DOHH2 (cell line): ENCODE data around the gene ZBED1.

Source experiments
- H3F3A ChIP-seq: fragments of 200-600 bp; sonication (generic), shearing (Covaris generic); 2 replicates; pipeline ENCODE4 v1.6.0; 2016; ENCODE audit warnings: antibody characterized with exemption, mild to moderate bottlenecking; ENCODE audit not compliant: control insufficient read depth, insufficient read depth
- H3K27ac ChIP-seq: fragments of 200-600 bp; sonication (generic); 2 replicates; pipeline ENCODE4 v1.5.1; 2014; ENCODE audit warnings: low read depth, mild to moderate bottlenecking, low read length, moderate library complexity
- H3K27me3 ChIP-seq: fragments of 200-600 bp; sonication (generic); 2 replicates; pipeline ENCODE4 v1.6.1; 2014; ENCODE audit warnings: mild to moderate bottlenecking, low read length, mixed read lengths; ENCODE audit not compliant: control insufficient read depth
- H3K36me3 ChIP-seq: fragments of 200-600 bp; sonication (generic); 2 replicates; pipeline ENCODE4 v1.6.1; 2014; ENCODE audit warnings: mild to moderate bottlenecking, low read length, moderate library complexity, mixed read lengths; ENCODE audit not compliant: control insufficient read depth
- H3K4me1 ChIP-seq: fragments of 200-600 bp; sonication (generic); 2 replicates; pipeline ENCODE4 v1.6.1; 2014; ENCODE audit warnings: mild to moderate bottlenecking, low read length, mixed read lengths; ENCODE audit not compliant: control insufficient read depth
- H3K4me2 ChIP-seq: fragments of 200-600 bp; sonication (generic); 2 replicates; pipeline ENCODE4 v1.6.0; 2014; ENCODE audit warnings: mild to moderate bottlenecking, low read length, moderate library complexity
- H3K4me3 ChIP-seq: fragments of 200-600 bp; sonication (generic); 2 replicates; pipeline ENCODE4 v1.5.1; 2014; ENCODE audit warnings: mild to moderate bottlenecking, low read length, mixed read lengths
- H3K79me2 ChIP-seq: fragments of 200-600 bp; sonication (generic); 2 replicates; pipeline ENCODE4 v1.6.1; 2014; ENCODE audit warnings: mild to moderate bottlenecking, low read length, mixed read lengths; ENCODE audit not compliant: control insufficient read depth
- H3K9me2 ChIP-seq: fragments of 200-600 bp; sonication (generic); replicated peaks from 2 replicates; pipeline ENCODE4 v1.6.1; 2014; ENCODE audit warnings: mild to moderate bottlenecking, low read length, mixed read lengths; ENCODE audit not compliant: control insufficient read depth
- H3K9me3 ChIP-seq: fragments of 200-600 bp; sonication (generic); 2 replicates; pipeline ENCODE4 v1.6.1; 2014; ENCODE audit warnings: antibody characterized with exemption, low read length, mixed read lengths; ENCODE audit not compliant: control insufficient read depth, insufficient read depth
- H4K20me1 ChIP-seq: fragments of 200-600 bp; sonication (generic); 2 replicates; pipeline ENCODE4 v1.6.0; 2014; ENCODE audit warnings: low read depth, mild to moderate bottlenecking, antibody characterized with exemption, low read length, moderate library complexity; ENCODE audit not compliant: control insufficient read depth, insufficient read depth
- CTCF ChIP-seq: fragments of 200-600 bp; sonication (generic); IDR thresholded peaks from one replicate; pipeline ENCODE4 v1.5.1; 2014; ENCODE audit warnings: antibody characterized with exemption, mild to moderate bottlenecking, low read depth, low read length; ENCODE audit not compliant: poor library complexity, severe bottlenecking
- EZH2phosphoT487 ChIP-seq: fragments of 200-600 bp; sonication (generic); IDR thresholded peaks from 2 replicates; pipeline ENCODE4 v1.6.1; 2017; ENCODE audit warnings: borderline replicate concordance, mild to moderate bottlenecking, antibody characterized with exemption, low read length, moderate library complexity, mixed read lengths

The ZBED1 gene

DNA sequence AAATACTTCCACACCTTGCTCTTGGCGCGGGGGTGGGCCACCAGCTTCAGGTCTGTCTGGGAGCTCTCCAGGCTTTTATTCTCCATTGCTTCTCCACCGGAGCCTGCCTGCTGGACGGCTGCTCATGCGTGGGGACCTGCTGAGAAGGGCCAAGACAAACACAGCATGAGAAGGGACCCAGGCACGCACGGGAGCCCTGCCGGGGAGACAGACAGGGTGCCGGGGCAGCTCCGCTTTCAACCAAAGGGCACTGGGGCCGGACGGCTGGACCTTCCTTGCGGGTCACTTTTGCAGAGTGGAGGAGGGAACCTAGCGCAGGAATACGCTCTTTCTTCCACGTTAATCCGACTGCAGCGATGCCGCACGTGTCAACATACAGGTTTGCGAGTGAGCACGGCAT lies 10.1 kb downstream of the ZBED1 start:
- Histone ChIP-seq H3K27ac (no peak overlapping the region), H3K79me2 (peaks cover 77% of the 10 kb centered on the region), H3K4me2 (no peak overlapping the region), H3K36me3 (peaks cover 58% of the 10 kb centered on the region), H3K9me3 (no peaks in the 10 kb centered on the region), H3F3A (no peaks in the 10 kb centered on the region), H3K4me3 (no peak overlapping the region), H3K9me2 (no peaks in the 10 kb centered on the region), H4K20me1 (peaks cover 6% of the 10 kb centered on the region; the same call in 1 of the 2 replicates), H3K27me3 (no peaks in the 10 kb centered on the region), H3K4me1 (peaks cover 17% of the 10 kb centered on the region)
- TF ChIP-seq EZH2phosphoT487 (no peak), CTCF (no peak)

DNA sequence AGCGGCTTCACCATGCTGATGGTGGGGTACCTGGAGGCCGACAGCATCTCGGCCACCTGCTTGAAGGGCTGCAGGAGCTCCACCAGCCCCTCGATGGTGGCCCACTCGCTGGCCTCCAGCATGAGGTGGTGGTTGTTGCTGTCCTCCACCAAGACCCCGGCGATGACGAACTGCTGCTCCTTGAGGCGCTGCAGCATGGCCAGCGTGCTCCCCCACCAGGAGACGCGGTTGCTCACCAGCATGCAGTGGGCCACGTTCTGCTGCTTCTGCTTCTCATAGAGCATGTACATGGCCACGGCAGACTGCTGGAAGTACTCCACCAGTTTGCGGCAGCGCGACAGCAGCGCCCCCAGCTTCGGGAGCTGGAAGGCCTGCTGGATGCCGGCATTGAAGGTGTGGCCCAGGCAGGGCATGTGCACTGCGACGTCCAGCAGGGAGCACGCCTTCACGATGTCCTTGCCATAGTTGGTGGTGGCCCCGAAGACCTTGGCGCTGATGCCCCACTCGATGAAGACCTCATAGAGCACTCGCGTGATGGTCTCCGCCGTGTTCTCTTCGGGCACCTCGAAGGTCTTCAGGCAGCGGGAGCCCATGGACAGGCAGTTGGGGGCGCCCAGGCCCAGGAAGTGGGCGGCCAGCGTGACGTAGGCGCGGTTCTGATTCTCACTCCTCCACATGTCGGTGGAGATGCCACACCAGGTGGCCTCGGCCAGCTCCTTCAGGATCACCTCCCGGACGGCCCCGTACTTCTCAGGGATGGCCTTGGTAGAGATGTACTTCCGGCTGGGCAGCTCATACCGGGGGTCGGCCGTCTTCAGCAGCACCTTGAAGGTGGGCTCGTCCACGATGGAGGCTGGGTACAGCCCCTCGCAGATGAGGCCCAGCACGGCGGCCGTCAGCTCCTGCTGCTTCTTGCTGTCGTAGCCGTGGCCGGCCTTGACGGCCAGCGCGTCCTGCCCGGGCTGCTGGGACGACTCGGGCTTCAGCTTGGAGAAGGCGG lies 11.0 kb downstream of the ZBED1 start:
- H3K27ac ChIP-seq, result no peak overlapping the region
- peaks cover 6% of the 10 kb centered on the region; the same call in 1 of the 2 replicates for H4K20me1 ChIP-seq
- no peaks in the 10 kb centered on the region for H3K27me3 ChIP-seq
- H3K4me3 ChIP-seq, result no peak overlapping the region
- H3K79me2 ChIP-seq, result peaks cover 77% of the 10 kb centered on the region
- peaks cover 17% of the 10 kb centered on the region for H3K4me1 ChIP-seq
- TF ChIP-seq CTCF, result no peak
- TF ChIP-seq EZH2phosphoT487, result no peak
- H3F3A ChIP-seq, result no peaks in the 10 kb centered on the region
- H3K9me2 ChIP-seq, result no peaks in the 10 kb centered on the region
- no peak overlapping the region for H3K4me2 ChIP-seq
- H3K9me3 ChIP-seq, result no peaks in the 10 kb centered on the region
- peaks cover 60% of the 10 kb centered on the region for H3K36me3 ChIP-seq

- peaks cover 64% of the 10 kb centered on the region for H3K36me3 ChIP-seq
- H3K79me2 ChIP-seq, result peaks cover 77% of the 10 kb centered on the region
- H3K4me3 ChIP-seq, result no peak overlapping the region
- no peaks in the 10 kb centered on the region for H3K9me3 ChIP-seq
- peaks cover 17% of the 10 kb centered on the region for H3K4me1 ChIP-seq
- H3F3A ChIP-seq, result no peaks in the 10 kb centered on the region
- H4K20me1 ChIP-seq, result peaks cover 6% of the 10 kb centered on the region; the same call in 1 of the 2 replicates
- H3K4me2 ChIP-seq, result no peak overlapping the region
- H3K9me2 ChIP-seq, result no peaks in the 10 kb centered on the region
- no peak overlapping the region for H3K27ac ChIP-seq
- no peaks in the 10 kb centered on the region for H3K27me3 ChIP-seq
- TF ChIP-seq EZH2phosphoT487 (no peak), CTCF (no peak)
These were observed 12.0 kb downstream of the ZBED1 start for GRCh38 chrX:2488621-2489285.
